ENCODE measurements around the gene UBALD2. TPM values are rescaled to one million over a fixed set of nuclear protein-coding genes. Genes with fewer than 3 reads are reported as not detected.

UBALD2 gene
- total and polyA plus RNA-seq, 2 donors (not counting 1 experiment from before 2014, with no cell fraction given) = 4.1 to 7.3 TPM

DNA sequence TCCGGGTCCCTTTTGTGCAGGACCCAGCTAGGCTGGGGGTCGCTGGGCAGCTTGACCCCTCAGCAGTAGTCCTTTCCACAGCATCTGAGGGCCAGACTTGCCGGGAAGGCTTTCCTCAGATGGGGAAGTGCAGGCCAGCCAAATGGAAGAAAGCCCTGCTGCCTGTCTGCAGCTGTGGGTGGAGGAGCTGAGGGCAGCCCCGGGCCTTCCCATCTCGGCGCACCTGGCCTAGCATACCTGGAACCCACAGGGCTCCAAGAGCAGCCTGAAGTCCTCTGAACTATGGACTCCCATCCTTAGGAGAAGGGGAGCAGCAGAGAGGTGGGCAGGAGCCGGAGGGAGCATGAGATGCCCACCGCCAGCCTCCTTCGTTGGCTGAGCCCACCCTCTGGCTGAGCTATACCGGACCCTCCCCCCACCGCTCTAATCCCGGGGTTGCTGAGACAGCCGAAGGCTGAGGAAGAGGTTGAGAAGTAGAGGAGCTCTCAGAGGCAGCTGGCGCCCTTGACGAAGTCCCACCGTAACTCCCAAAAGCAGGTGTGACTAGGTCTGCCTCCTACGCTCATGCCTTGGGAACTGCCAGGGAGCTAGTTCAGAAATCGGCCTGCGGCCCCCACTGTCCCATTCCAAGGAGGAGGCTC, 13.2 kb downstream of the UBALD2 start:
- Histone ChIP-seq H3K27me3 (ENCODE audit: control insufficient read depth, insufficient read depth, low read length) (no peaks in the 10 kb centered on the region), H3K79me2 (ENCODE audit: control insufficient read depth, insufficient read depth, low read length) (no peaks in the 10 kb centered on the region), H3K4me2 (ENCODE audit: extremely low read depth, insufficient read depth, low read length) (no peak overlapping the region), H2AFZ (ENCODE audit: low read length) (no peak overlapping the region), H3K4me1 (ENCODE audit: control insufficient read depth, extremely low read depth, insufficient read depth, low read length) (no peaks in the 10 kb centered on the region), H3K4me3 (replicated peaks in 1 of 4; ENCODE audit: control extremely low read depth in 1 of 4, insufficient read depth in 1 of 4, low read depth in 3 of 4, low read length in 4 of 4) (no peak overlapping the region), H3K27ac (ENCODE audit: insufficient read depth, low read length) (no peak overlapping the region), H4K20me1 (ENCODE audit: control insufficient read depth, extremely low read depth, insufficient read depth, low read length) (no peaks in the 10 kb centered on the region), H3K9me3 (ENCODE audit: control insufficient read depth, insufficient read depth, low read depth, low read length) (no peaks in the 10 kb centered on the region), H3K9ac (ENCODE audit: insufficient read depth, low read length) (no peak overlapping the region), H3K36me3 (ENCODE audit: control insufficient read depth, insufficient read depth, low read length) (peaks cover 2% of the 10 kb centered on the region)
- DNase-seq (ENCODE audit: low read depth in 2 of 2) = no peak
- no peak for TF ChIP-seq EZH2 (IDR thresholded peaks at IDR 0.05; ENCODE audit: low read length, missing control alignments)
- no peak for TF ChIP-seq CTCF (conservative IDR thresholded peaks at IDR 0.05 in 1 of 2, IDR thresholded peaks at IDR 0.05 in 1 of 2; ENCODE audit: low read depth in 1 of 2, low read length in 2 of 2)

DNA sequence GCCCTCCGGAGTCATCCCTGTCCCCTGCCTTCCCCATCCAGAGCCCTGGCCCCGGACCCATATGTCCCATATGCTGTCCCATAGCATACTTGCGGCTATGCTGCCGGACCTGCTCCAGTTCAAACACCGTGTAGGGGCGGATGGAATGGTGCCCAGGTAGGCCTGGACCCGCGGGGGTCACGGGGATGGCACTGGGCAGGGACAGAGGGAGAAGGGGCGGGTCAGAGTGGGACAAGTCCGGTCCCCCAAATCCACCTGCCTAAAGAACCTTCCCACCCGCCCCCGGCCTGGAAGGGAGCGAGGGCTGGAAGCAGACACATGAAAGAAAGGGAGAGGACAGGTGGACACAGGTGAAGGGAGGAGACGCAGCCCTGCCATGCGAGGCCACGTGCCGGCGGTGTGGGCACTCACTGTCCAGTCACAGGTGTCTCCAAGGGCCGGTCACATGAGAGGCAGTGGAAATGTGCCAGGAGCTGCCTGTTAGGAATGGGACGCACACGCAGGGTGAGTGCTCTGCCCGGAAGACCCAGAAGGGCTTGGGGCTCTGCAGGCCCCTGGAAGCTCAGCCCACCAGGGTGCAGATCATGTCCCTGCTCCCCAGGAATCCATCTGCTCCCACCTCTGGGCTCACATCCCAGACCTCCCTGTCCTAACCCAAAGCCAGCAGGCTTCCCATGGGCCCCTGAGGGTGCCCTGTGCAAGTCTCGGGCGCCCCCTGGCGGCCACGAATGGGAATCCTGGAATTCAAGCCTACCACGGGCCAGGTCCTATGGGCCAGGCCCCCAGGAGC, 14.0 kb downstream of the UBALD2 start:
- no peaks in the 10 kb centered on the region for H3K79me2 ChIP-seq (ENCODE audit: control insufficient read depth, insufficient read depth, low read length)
- TF ChIP-seq EZH2 (IDR thresholded peaks at IDR 0.05; ENCODE audit: low read length, missing control alignments) (no peak), CTCF (conservative IDR thresholded peaks at IDR 0.05 in 1 of 2, IDR thresholded peaks at IDR 0.05 in 1 of 2; ENCODE audit: low read depth in 1 of 2, low read length in 2 of 2) (peak; percentile 88 to 96)
- H3K27ac ChIP-seq (ENCODE audit: insufficient read depth, low read length) = no peak overlapping the region
- H4K20me1 ChIP-seq (ENCODE audit: control insufficient read depth, extremely low read depth, insufficient read depth, low read length) = no peaks in the 10 kb centered on the region
- no peaks in the 10 kb centered on the region for H3K9me3 ChIP-seq (ENCODE audit: control insufficient read depth, insufficient read depth, low read depth, low read length)
- H3K27me3 ChIP-seq (ENCODE audit: control insufficient read depth, insufficient read depth, low read length) = no peaks in the 10 kb centered on the region
- no peak overlapping the region for H3K4me3 ChIP-seq (replicated peaks in 1 of 4; ENCODE audit: control extremely low read depth in 1 of 4, insufficient read depth in 1 of 4, low read depth in 3 of 4, low read length in 4 of 4)
- H3K36me3 ChIP-seq (ENCODE audit: control insufficient read depth, insufficient read depth, low read length) = peaks cover 2% of the 10 kb centered on the region
- no peaks in the 10 kb centered on the region for H3K4me1 ChIP-seq (ENCODE audit: control insufficient read depth, extremely low read depth, insufficient read depth, low read length)
- no peak overlapping the region for H2AFZ ChIP-seq (ENCODE audit: low read length)
- no peak overlapping the region for H3K9ac ChIP-seq (ENCODE audit: insufficient read depth, low read length)
- H3K4me2 ChIP-seq (ENCODE audit: extremely low read depth, insufficient read depth, low read length) = no peak overlapping the region
- DNase-seq (ENCODE audit: low read depth in 2 of 2) = peak; percentile 51 to 72

GRCh38 chr17:76279742-76280287, 14.7 kb downstream of the UBALD2 start:
- Histone ChIP-seq H3K4me3 (replicated peaks in 1 of 4; ENCODE audit: control extremely low read depth in 1 of 4, insufficient read depth in 1 of 4, low read depth in 3 of 4, low read length in 4 of 4) (no peak overlapping the region), H2AFZ (ENCODE audit: low read length) (no peak overlapping the region), H3K4me1 (ENCODE audit: control insufficient read depth, extremely low read depth, insufficient read depth, low read length) (no peaks in the 10 kb centered on the region), H3K4me2 (ENCODE audit: extremely low read depth, insufficient read depth, low read length) (no peak overlapping the region), H3K79me2 (ENCODE audit: control insufficient read depth, insufficient read depth, low read length) (no peaks in the 10 kb centered on the region), H4K20me1 (ENCODE audit: control insufficient read depth, extremely low read depth, insufficient read depth, low read length) (no peaks in the 10 kb centered on the region), H3K36me3 (ENCODE audit: control insufficient read depth, insufficient read depth, low read length) (peaks cover 2% of the 10 kb centered on the region), H3K9ac (ENCODE audit: insufficient read depth, low read length) (no peak overlapping the region), H3K27ac (ENCODE audit: insufficient read depth, low read length) (no peak overlapping the region), H3K27me3 (ENCODE audit: control insufficient read depth, insufficient read depth, low read length) (no peaks in the 10 kb centered on the region), H3K9me3 (ENCODE audit: control insufficient read depth, insufficient read depth, low read depth, low read length) (no peaks in the 10 kb centered on the region)
- TF ChIP-seq EZH2 (IDR thresholded peaks at IDR 0.05; ENCODE audit: low read length, missing control alignments) = no peak
- TF ChIP-seq CTCF (conservative IDR thresholded peaks at IDR 0.05 in 1 of 2, IDR thresholded peaks at IDR 0.05 in 1 of 2; ENCODE audit: low read depth in 1 of 2, low read length in 2 of 2) = no peak
- no peak for DNase-seq (ENCODE audit: low read depth in 2 of 2)
